ENCODE results near the gene RASGRP3.

RASGRP3 gene

GRCh38 chr2:33494155-33494779 is 17.8 kb downstream of the RASGRP3 start:
- DNase-seq = no peak

GRCh38 chr2:33494877-33495641 is 18.6 kb downstream of the RASGRP3 start:
- DNase-seq = no peak

GRCh38 chr2:33495683-33496082 is 19.2 kb downstream of the RASGRP3 start:
- no peak for DNase-seq

GRCh38 chr2:33496150-33496549 is 19.7 kb downstream of the RASGRP3 start:
- no peak for DNase-seq

- DNase-seq = no peak
Measured at GRCh38 chr2:33496726-33497125, 20.3 kb downstream of the RASGRP3 start.

GRCh38 chr2:33497221-33497650 is 20.8 kb downstream of the RASGRP3 start:
- no peak for DNase-seq

GRCh38 chr2:33498291-33498956 is 22.0 kb downstream of the RASGRP3 start:
- DNase-seq = no peak

- DNase-seq = no peak
Measured at GRCh38 chr2:33500177-33500576, 23.7 kb downstream of the RASGRP3 start.

GRCh38 chr2:33502025-33502424 is 25.6 kb downstream of the RASGRP3 start:
- DNase-seq = no peak

GRCh38 chr2:33503002-33503401 is 26.6 kb downstream of the RASGRP3 start:
- no peak for DNase-seq

- no peak for DNase-seq
Measured at GRCh38 chr2:33505966-33506365, 29.5 kb downstream of the RASGRP3 start.

GRCh38 chr2:33509908-33510585 is 33.6 kb downstream of the RASGRP3 start:
- no peak for DNase-seq

GRCh38 chr2:33510586-33510968 is 34.1 kb downstream of the RASGRP3 start:
- no peak for DNase-seq

- no peak for DNase-seq
Measured at GRCh38 chr2:33511141-33511540, 34.7 kb downstream of the RASGRP3 start.

GRCh38 chr2:33512112-33512511 is 35.7 kb downstream of the RASGRP3 start:
- no peak for DNase-seq

GRCh38 chr2:33513480-33513879 is 37.0 kb downstream of the RASGRP3 start:
- DNase-seq = no peak

- no peak for DNase-seq
Measured at GRCh38 chr2:33516456-33516995, 40.1 kb downstream of the RASGRP3 start.

- DNase-seq = no peak
Measured at GRCh38 chr2:33518200-33518599, 41.8 kb downstream of the RASGRP3 start.

GRCh38 chr2:33518929-33519328 is 42.5 kb downstream of the RASGRP3 start:
- no peak for DNase-seq

- no peak for DNase-seq
Measured at GRCh38 chr2:33521791-33522281, 45.4 kb downstream of the RASGRP3 start.

GRCh38 chr2:33522576-33522975 is 46.1 kb downstream of the RASGRP3 start:
- DNase-seq = no peak

GRCh38 chr2:33525666-33526065 is 49.2 kb downstream of the RASGRP3 start:
- DNase-seq = no peak

- no peak for DNase-seq
Measured at GRCh38 chr2:33526132-33526531, 49.7 kb downstream of the RASGRP3 start.
